Gastrocnemius medialis (tissue), 4 donors: ENCODE data around the gene MAP3K5.

Experiments
- CTCF ChIP-seq, 5 experiments: fragments of 450-650 bp in 3 of 5; fragments of 200-600 bp in 2 of 5; sonication (generic) in 2 of 5; IDR thresholded peaks in 4 of 5; conservative IDR thresholded peaks in 1 of 5; 1 replicate in 4 of 5; 2 replicates in 1 of 5; pipeline ENCODE4 v1.5.1; 2016 to 2019; ENCODE audit warnings: antibody characterized with exemption in 5 of 5, mild to moderate bottlenecking in 3 of 5, moderate library complexity in 3 of 5
- POLR2A ChIP-seq, 2 donors: fragments of 450-650 bp; IDR thresholded peaks; one replicate each; pipeline ENCODE4 v1.6.1; 2017; ENCODE audit warnings: antibody characterized with exemption in 2 of 2, mild to moderate bottlenecking in 2 of 2, moderate library complexity in 2 of 2

- TF ChIP-seq CTCF (IDR thresholded peaks at IDR 0.05 in 4 of 5, conservative IDR thresholded peaks at IDR 0.05 in 1 of 5) (no peak), POLR2A (IDR thresholded peaks at IDR 0.05) (no peak)
These were observed 225.4 kb downstream of the MAP3K5 start for GRCh38 chr6:136566851-136567250.
